KMS-11 (cell line): ENCODE data around the gene PCDH15.

ENCODE experiments used
- H2AFZ ChIP-seq: fragments of 200-600 bp; sonication (generic); 2 replicates; pipeline ENCODE4 v1.6.1; 2016; ENCODE audit warnings: antibody characterized with exemption, mixed run types, low read depth
- H3K27ac ChIP-seq: fragments of 200-600 bp; sonication (generic); 2 replicates; pipeline ENCODE4 v1.6.1; 2016; ENCODE audit warnings: mild to moderate bottlenecking, mixed run types
- H3K27me3 ChIP-seq: fragments of 200-600 bp; sonication (generic); 2 replicates; pipeline ENCODE4 v1.6.1; 2017; ENCODE audit warnings: mild to moderate bottlenecking, low read depth, mixed run types, moderate library complexity; ENCODE audit not compliant: insufficient read depth
- H3K36me3 ChIP-seq: fragments of 200-600 bp; sonication (generic); 2 replicates; pipeline ENCODE4 v1.6.1; 2017; ENCODE audit warnings: mild to moderate bottlenecking, mixed run types; ENCODE audit not compliant: insufficient read depth
- H3K4me1 ChIP-seq: fragments of 200-600 bp; sonication (generic); 2 replicates; pipeline ENCODE4 v1.6.1; 2016; ENCODE audit warnings: mild to moderate bottlenecking, low read depth, mixed run types; ENCODE audit not compliant: poor library complexity, severe bottlenecking
- H3K4me2 ChIP-seq: fragments of 200-600 bp; sonication (generic); 2 replicates; pipeline ENCODE4 v1.7.0; 2016; ENCODE audit warnings: mild to moderate bottlenecking, mixed run types
- H3K4me3 ChIP-seq: fragments of 200-600 bp; sonication (generic); IDR thresholded peaks from 2 replicates; pipeline ENCODE4 v1.6.1; 2017; ENCODE audit warnings: low read depth, low read length, mixed read lengths; ENCODE audit not compliant: insufficient read depth
- H3K79me2 ChIP-seq: fragments of 200-600 bp; sonication (generic); 2 replicates; pipeline ENCODE4 v1.6.1; 2016; ENCODE audit warnings: low read depth, mixed run types; ENCODE audit not compliant: insufficient read depth
- H3K9ac ChIP-seq: fragments of 200-600 bp; sonication (generic); 2 replicates; pipeline ENCODE4 v1.6.1; 2016; ENCODE audit warnings: mild to moderate bottlenecking, mixed run types
- H4K20me1 ChIP-seq: fragments of 200-600 bp; sonication (generic); 2 replicates; pipeline ENCODE4 v1.6.1; 2016; ENCODE audit warnings: mild to moderate bottlenecking, mixed run types; ENCODE audit not compliant: insufficient read depth
- TF ChIP-seq, protein P1 (sequence below): fragments of 200-600 bp; sonication (generic); conservative IDR thresholded peaks from 2 replicates; pipeline ENCODE4 v1.6.1; 2017; ENCODE audit warnings: low read depth, mild to moderate bottlenecking, antibody characterized with exemption, low read length, moderate library complexity, mixed read lengths

The PCDH15 gene

DNA sequence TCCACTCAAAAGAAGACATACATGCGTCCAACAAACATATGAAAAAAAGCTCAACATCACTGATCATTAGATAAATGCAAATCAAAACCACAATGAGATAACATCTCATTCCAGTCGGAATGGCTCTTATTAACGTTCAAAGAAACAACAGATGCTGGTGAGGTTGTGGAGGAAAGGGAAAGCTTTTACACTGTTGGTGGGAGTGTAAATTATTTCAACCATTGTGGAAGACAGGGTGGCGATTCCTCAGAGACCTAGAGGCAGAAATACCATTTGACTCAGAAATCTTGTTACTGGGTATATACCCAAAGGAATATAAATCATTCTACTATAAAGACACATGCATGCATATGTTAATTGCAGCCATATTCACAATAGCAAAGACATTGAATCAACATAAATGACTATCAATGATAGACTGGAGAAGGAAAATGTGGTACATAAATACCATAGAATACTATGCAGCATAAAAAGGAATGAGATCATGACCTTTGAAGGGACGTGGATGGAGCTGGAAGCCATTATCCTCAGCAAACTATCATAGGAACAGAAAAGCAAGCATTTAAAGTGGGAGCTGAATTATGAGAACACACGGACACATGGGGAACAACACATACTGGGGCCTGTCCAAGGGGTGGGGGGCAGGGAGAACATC is 28.4 kb downstream of the PCDH15 start:
- no peaks in the 10 kb centered on the region for H3K36me3 ChIP-seq
- H3K4me2 ChIP-seq, result no peak overlapping the region
- no peak overlapping the region for H3K9ac ChIP-seq
- H3K27me3 ChIP-seq, result no peaks in the 10 kb centered on the region
- H3K4me1 ChIP-seq, result no peaks in the 10 kb centered on the region
- H3K4me3 ChIP-seq, result no peak overlapping the region
- H3K27ac ChIP-seq, result no peak overlapping the region
- no peak overlapping the region for H2AFZ ChIP-seq
- no peaks in the 10 kb centered on the region for H3K79me2 ChIP-seq
- TF ChIP-seq, protein P1, sequence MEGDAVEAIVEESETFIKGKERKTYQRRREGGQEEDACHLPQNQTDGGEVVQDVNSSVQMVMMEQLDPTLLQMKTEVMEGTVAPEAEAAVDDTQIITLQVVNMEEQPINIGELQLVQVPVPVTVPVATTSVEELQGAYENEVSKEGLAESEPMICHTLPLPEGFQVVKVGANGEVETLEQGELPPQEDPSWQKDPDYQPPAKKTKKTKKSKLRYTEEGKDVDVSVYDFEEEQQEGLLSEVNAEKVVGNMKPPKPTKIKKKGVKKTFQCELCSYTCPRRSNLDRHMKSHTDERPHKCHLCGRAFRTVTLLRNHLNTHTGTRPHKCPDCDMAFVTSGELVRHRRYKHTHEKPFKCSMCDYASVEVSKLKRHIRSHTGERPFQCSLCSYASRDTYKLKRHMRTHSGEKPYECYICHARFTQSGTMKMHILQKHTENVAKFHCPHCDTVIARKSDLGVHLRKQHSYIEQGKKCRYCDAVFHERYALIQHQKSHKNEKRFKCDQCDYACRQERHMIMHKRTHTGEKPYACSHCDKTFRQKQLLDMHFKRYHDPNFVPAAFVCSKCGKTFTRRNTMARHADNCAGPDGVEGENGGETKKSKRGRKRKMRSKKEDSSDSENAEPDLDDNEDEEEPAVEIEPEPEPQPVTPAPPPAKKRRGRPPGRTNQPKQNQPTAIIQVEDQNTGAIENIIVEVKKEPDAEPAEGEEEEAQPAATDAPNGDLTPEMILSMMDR, result no peak
- no peaks in the 10 kb centered on the region for H4K20me1 ChIP-seq

DNA sequence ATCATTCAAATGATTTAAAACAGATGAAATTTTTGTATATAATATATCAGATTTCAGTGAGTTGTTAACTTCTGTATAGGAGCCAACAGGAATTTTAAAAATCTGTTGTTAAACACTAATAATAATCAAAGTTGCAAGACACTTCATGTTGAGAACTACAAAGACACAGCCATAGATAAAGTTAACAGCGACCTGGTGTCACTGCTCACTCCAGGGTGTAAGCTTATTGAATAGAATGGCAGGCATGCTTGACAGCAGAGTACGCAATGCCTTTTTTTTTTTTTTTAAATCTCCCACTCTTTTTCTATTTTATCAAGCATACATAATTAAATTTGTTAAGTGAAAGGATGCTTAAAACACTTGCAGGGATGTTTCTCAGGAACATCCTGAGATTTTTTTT is 32.0 kb downstream of the PCDH15 start:
- H3K27me3 ChIP-seq, result no peaks in the 10 kb centered on the region
- H3K4me3 ChIP-seq, result no peak overlapping the region
- no peak overlapping the region for H3K4me2 ChIP-seq
- H3K27ac ChIP-seq, result no peak overlapping the region
- no peak overlapping the region for H2AFZ ChIP-seq
- TF ChIP-seq, protein P1, result no peak
- H3K4me1 ChIP-seq, result no peaks in the 10 kb centered on the region
- no peaks in the 10 kb centered on the region for H3K79me2 ChIP-seq
- H3K9ac ChIP-seq, result no peak overlapping the region
- H3K36me3 ChIP-seq, result no peaks in the 10 kb centered on the region
- H4K20me1 ChIP-seq, result no peaks in the 10 kb centered on the region

DNA sequence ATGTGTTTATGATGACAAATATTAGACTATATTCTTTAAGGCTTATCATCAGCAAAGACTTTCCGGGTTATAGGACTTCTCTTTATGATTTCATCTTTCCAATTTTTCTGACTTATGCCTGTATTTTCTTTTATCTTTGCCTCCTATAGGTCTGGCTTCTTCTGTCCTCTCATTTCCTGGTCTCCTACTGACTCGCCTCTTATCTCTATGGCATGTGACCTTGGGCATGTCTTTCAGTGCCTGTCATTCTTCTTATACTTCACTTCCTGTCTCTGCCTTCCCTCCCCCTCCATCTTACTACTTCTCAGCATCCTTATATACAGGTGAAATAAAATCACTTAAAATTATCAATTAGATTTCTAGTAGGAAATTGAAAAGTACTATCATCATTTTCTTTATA is 42.2 kb downstream of the PCDH15 start:
- H3K36me3 ChIP-seq, result no peaks in the 10 kb centered on the region
- TF ChIP-seq, protein P1, result no peak

DNA sequence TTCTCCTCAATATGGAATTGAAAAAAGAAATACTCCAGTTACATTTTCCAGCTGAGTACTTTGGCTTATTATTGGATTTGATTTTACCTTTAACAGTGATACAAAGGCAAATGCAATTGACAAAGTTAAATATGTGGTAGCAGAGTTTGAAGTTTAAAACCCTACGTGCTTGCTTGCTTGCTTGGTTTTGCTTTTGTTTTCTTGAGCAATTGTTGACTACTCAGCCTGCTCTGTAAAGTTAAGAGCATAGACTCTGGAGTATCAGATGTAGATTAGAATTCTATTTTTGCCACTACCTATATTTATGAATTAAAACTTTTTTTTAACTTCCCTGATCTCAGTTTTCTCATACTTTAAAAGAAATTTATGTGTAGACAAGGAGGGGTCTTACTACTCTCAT is 51.4 kb downstream of the PCDH15 start:
- Histone ChIP-seq H3K4me1 (no peaks in the 10 kb centered on the region), H3K27me3 (no peaks in the 10 kb centered on the region), H3K9ac (no peak overlapping the region), H3K4me2 (no peak overlapping the region), H4K20me1 (no peaks in the 10 kb centered on the region), H3K4me3 (no peak overlapping the region), H2AFZ (no peak overlapping the region), H3K36me3 (no peaks in the 10 kb centered on the region), H3K79me2 (no peaks in the 10 kb centered on the region), H3K27ac (no peak overlapping the region)
- TF ChIP-seq, protein P1, result no peak

More for the DNA sequence above, 42.2 kb downstream of the PCDH15 start:
- Histone ChIP-seq H4K20me1 (no peaks in the 10 kb centered on the region), H3K27me3 (no peaks in the 10 kb centered on the region), H2AFZ (no peak overlapping the region), H3K4me3 (no peak overlapping the region), H3K27ac (no peak overlapping the region), H3K4me1 (no peaks in the 10 kb centered on the region), H3K9ac (no peak overlapping the region), H3K79me2 (no peaks in the 10 kb centered on the region), H3K4me2 (no peak overlapping the region)
